Activated T-cell treated with anti-CD3 and anti-CD28 coated beads, Interleukin-2, amount 50 U/mL, for 1 hour (primary cell): ENCODE results near the gene FAM240B.

ENCODE experiments used
- DNase-seq: peaks from one replicate; pipeline ENCODE4 v3.0.0-alpha.2; 2020

Gene FAM240B

DNA sequence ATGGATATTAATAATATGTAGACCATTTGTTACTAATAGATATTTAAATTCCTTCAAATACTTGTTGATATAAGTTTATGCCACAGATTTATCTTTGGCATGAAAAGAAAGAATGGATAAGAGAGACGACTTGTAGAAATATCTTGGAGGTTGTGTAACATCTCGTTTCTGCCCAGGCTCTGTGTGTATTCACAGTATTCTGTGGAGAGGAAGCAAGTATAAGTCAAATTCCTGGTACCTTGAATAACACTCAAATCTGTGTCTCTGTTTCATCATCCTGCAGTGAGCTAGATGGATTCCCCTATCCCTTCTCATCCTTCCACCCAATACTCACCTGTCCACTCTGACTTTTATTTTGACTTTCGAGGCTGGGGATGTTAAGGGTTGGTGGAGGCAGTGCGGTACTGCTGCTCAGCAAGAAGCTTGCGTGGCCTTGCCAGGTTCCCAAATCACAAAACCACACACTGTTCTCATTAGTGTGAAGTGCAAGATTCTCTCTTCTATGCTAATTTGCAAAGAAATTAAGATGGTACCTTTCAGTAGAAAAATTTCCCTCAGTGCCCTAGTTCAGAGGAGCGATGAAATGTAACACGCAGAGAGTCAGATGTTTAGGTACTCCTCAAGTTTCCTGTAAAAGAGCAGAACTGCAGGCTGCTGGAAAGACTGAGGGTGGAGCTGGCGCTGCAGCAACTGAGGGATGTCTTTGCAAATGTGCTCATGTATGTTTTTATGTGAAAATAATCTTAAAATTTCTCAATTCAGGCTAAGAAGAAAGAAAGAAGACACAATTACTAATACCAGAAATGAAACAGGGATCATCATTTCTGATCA is 57.0 kb downstream of the FAM240B start:
- no peak for DNase-seq

DNA sequence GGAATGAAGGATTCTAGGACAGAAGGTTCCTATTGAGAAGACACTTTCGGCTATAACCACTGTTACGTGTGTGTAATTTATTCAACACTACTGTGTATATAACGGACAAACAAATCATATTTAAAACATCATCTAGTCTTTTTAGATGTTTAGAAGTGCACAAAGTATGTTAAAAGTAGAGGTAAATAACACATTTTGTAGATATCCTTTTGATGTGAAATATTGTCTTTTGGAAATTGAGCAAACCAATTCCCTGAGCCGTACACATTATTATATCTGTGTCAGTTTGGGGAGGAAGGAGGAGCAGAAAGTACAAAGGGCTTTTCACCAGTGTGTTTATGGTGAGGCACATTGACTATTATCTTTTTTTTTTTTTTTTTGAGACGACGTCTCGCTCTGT is 60.4 kb downstream of the FAM240B start:
- no peak for DNase-seq

DNA sequence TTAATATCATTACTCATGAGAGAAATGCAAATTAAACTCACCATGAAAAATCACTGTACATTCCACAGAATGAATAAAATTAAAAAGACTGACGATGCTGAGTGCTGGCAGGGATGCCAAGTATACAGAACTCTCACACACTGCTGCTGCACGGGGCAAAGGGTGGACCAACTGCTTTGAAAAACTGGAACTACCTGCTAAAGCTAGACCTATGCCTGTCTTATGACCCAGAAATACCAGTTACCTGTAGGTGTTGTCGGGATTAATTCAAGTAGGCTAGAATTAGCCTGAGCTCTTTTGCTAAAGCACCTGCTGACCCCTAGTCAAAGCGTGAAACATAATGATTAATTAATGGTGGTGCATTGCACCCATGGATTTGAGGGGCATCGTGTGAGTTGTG is 63.0 kb downstream of the FAM240B start:
- no peak for DNase-seq

DNA sequence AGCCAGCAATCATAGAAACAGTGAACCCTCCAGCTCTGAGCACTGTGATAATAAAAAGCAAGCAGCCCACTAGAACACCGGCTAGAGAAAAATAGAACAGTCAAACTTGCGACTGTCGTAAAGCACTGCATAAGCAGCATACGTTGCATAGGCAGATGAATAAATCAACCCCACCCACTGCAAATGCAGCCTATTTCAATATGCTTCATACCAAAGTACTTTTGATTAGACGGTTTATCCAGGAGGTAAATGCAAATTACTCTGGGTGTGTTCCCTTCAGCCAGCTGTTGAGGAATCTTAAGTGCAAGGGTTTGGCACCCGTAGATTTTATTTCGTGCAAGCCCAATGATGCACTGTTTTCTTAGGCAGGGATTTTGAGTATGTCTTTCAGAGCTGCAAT is 67.4 kb downstream of the FAM240B start:
- no peak for DNase-seq

DNA sequence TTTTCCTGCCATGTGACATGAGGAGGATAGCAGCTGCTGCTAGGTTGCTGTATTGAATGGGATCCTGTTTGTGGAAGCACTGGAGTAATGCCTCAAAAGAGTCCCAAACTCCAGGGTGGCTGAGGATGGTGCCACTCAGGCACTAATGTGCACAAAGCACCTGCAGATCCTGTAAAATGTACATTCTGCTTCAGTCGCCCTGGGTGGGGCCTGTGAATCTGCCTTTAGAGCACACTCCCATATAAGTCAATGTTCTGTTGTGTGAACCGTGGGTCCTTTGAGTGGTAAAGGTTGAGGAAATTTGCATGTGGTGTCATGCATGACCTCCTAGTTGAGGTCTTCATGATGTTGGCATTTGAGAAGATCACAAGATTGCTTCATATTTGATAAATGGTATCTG is 67.9 kb downstream of the FAM240B start:
- no peak for DNase-seq

DNA sequence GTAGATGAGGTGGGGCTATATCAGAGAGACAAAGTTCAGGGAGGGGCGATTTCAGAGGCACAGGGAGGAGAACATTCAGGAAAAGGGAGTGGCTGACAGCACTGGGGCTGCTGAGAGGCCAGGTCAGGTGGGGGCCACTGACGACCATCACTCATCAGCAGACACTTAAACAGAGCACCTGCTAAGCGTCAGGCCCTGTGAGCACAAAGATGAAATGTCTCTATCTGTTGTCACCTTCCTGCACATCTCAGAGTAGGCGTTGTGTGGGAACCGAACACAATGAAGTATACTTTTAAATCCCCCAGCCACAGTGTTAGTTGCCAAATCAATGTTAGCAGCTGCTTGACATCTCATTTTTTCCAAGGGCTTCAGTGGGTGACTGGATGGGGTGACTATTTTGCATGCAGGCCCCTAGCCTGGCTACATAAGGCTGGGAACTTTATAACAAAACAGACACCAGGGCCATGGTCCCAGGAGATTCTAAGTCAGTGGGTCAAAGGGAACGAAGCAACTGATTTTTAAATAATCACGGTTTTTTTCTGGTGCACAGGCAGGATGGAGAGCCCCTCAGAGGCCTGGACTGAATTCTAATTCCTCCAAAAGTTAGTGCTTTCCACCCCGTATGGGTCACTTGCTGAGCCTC is 68.4 kb downstream of the FAM240B start:
- no peak for DNase-seq

DNA sequence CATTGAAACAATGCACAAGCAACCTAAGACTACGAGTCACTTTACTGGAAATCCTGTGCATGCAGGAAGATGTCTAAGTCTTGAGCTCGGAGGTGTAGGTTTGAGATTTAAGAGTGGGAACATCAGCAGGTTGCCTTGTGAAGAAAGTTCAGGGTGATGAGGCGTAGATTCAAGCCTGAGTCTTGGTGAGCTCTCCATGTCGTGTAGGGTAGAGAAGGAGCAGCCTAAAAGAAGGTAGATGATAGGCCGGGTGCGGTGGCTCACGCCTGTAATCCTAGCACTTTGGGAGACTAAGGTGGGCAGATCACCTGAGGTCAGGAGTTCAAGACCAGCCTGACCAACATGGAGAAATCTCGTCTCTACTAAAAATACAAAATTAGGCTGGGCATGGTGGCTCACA is 69.4 kb downstream of the FAM240B start:
- DNase-seq = no peak

DNA sequence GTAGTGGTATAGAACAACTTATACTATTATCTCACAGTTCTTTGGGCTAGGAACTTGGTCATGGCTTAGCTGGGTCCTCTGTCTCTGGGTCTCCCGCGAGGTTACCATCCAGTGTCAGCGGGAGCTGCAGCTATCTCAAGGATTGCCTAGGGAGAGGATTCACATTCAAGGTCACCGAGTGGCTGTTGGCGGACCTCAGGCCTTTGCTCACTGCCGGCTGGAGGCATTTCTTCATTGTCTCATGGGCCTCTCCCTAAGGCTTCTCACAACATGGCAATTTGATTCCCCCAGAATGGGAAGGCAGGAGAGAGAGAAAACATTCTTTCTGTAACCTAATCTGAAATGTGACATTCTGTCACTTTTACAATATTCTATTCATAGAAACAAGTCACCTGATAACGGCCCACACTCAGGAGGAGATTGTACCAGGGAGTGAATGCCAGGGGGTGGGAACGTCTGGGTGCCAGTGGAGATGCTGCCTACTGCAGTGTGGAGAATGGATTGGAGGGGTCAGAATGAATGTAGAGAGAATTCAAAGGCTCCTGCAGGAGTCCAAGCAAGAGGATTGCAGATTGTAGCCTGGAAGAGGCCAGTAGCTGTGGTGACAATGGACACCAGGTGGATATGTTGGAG is 70.1 kb downstream of the FAM240B start:
- no peak for DNase-seq

DNA sequence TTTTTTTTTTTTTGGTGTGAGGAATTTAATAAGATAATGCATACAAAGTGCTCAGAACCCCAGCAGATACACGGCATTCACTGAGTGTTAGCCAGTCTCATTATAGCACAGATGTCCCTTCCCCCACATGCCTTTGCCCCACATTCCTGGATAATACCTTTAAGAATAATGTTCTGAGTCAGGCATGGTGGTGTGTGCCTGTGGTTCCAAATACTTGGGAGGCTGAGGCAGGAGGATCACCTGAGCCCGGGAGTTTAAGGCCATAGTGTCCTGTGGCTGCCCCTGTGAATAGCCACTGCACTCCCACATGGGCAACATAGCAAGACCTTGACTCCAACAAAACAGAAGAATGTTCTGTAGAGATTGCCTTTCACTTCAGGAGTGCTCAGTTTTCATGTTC is 75.3 kb downstream of the FAM240B start:
- no peak for DNase-seq
